HEK293 (cell line): ENCODE measurements around the gene CYP2S1.
A peak's percentile ranks its signal among the peaks of the same experiment; 100 is the strongest.

Source experiments
- CTCF ChIA-PET: fragments of 350-600 bp; formaldehyde crosslinking; extraction: SDS; loops from one replicate; lab custom pipeline; 2021; ENCODE audit warnings: antibody characterized with exemption; lab: Yijun Ruan, JAX
- POLR2A ChIA-PET: fragments of 300-600 bp; formaldehyde crosslinking; extraction: SDS; loops from one replicate; lab custom pipeline; 2020; ENCODE audit warnings: antibody characterized with exemption, inconsistent platforms; lab: Yijun Ruan, JAX
- H3K27ac ChIP-seq: fragments of 200-500 bp; sonication (Bioruptor generic); 2 replicates; pipeline ENCODE4 v1.5.1; 2014; ENCODE audit warnings: low read depth, low read length, control low read depth, inconsistent platforms; ENCODE audit errors: extremely low read depth
- H3K36me3 ChIP-seq, 2 experiments: fragments of 200-500 bp in 1 of 2; sonication (Bioruptor generic) in 1 of 2; 1 replicate in 1 of 2; 2 replicates in 1 of 2; pipeline ENCODE4 v1.5.1; 2014 to 2017; ENCODE audit warnings: inconsistent platforms in 2 of 2, low read length in 2 of 2; ENCODE audit not compliant: control insufficient read depth in 2 of 2, insufficient read depth in 1 of 2
- H3K4me1 ChIP-seq: fragments of 200-500 bp; sonication (Bioruptor generic); 2 replicates; pipeline ENCODE4 v1.5.1; 2014; ENCODE audit warnings: mild to moderate bottlenecking, low read length, inconsistent platforms; ENCODE audit not compliant: control insufficient read depth, insufficient read depth
- H3K4me3 ChIP-seq: 2 replicates; pipeline ENCODE4 v1.5.1; 2011; ENCODE audit warnings: low read depth, mild to moderate bottlenecking, control low read depth, low read length, moderate library complexity
- H3K9me3 ChIP-seq: fragments of 200-500 bp; sonication (Bioruptor generic); 2 replicates; pipeline ENCODE4 v1.5.1; 2014; ENCODE audit warnings: low read depth, low read length, inconsistent platforms; ENCODE audit not compliant: control insufficient read depth, insufficient read depth
- ATF2 ChIP-seq: fragments of 450-650 bp; formaldehyde crosslinking; IDR thresholded peaks from 2 replicates; pipeline ENCODE4 v1.5.1; 2016; ENCODE audit warnings: missing biosample characterization, missing genetic modification characterization, low read depth
- GLIS1 ChIP-seq: fragments of 450-650 bp; formaldehyde crosslinking; IDR thresholded peaks from 2 replicates; pipeline ENCODE4 v1.5.1; 2016; ENCODE audit warnings: missing biosample characterization, missing genetic modification characterization
- HIC1 ChIP-seq: fragments of 450-650 bp; formaldehyde crosslinking; IDR thresholded peaks from 2 replicates; pipeline ENCODE4 v1.5.1; 2016; ENCODE audit warnings: missing biosample characterization, missing genetic modification characterization
- KLF10 ChIP-seq: fragments of 450-650 bp; IDR thresholded peaks from 2 replicates; pipeline ENCODE4 v1.5.1; 2018; ENCODE audit warnings: missing biosample characterization, mild to moderate bottlenecking, missing genetic modification characterization
- REPIN1 ChIP-seq: fragments of 450-650 bp; formaldehyde crosslinking; IDR thresholded peaks from 2 replicates; pipeline ENCODE4 v1.5.1; 2017; ENCODE audit warnings: missing biosample characterization, missing genetic modification characterization, low read depth
- SALL2 ChIP-seq: fragments of 450-650 bp; formaldehyde crosslinking; IDR thresholded peaks from 2 replicates; pipeline ENCODE4 v1.5.0; 2017; ENCODE audit warnings: missing biosample characterization, mild to moderate bottlenecking, missing genetic modification characterization, borderline replicate concordance
- SCRT2 ChIP-seq: fragments of 450-650 bp; formaldehyde crosslinking; IDR thresholded peaks from 2 replicates; pipeline ENCODE4 v1.5.1; 2016; ENCODE audit warnings: missing biosample characterization, missing genetic modification characterization
- SETDB1 ChIP-seq: IDR thresholded peaks from one replicate; pipeline ENCODE4 v1.6.1; 2017; ENCODE audit warnings: mild to moderate bottlenecking, low read length, moderate library complexity, mixed read lengths; ENCODE audit not compliant: insufficient read length
- SP7 ChIP-seq: fragments of 450-650 bp; formaldehyde crosslinking; IDR thresholded peaks from 2 replicates; pipeline ENCODE4 v1.5.1; 2016; ENCODE audit warnings: missing biosample characterization, missing genetic modification characterization
- TSHZ1 ChIP-seq: fragments of 450-650 bp; formaldehyde crosslinking; IDR thresholded peaks from 2 replicates; pipeline ENCODE4 v1.5.1; 2016; ENCODE audit warnings: missing biosample characterization, missing genetic modification characterization, borderline replicate concordance
- ZBTB17 ChIP-seq: fragments of 450-650 bp; formaldehyde crosslinking; IDR thresholded peaks from 2 replicates; pipeline ENCODE4 v1.5.1; 2016; ENCODE audit warnings: missing biosample characterization, missing genetic modification characterization
- ZBTB20 ChIP-seq: fragments of 450-650 bp; formaldehyde crosslinking; IDR thresholded peaks from 2 replicates; pipeline ENCODE4 v1.5.1; 2016; ENCODE audit warnings: missing biosample characterization, missing genetic modification characterization
- ZBTB44 ChIP-seq: fragments of 450-650 bp; IDR thresholded peaks from 2 replicates; pipeline ENCODE4 v1.5.1; 2018; ENCODE audit warnings: missing biosample characterization, mild to moderate bottlenecking, missing genetic modification characterization
- ZBTB6 ChIP-seq: fragments of 450-650 bp; formaldehyde crosslinking; IDR thresholded peaks from 2 replicates; pipeline ENCODE4 v1.5.1; 2017; ENCODE audit warnings: missing biosample characterization, missing genetic modification characterization
- ZFP37 ChIP-seq: fragments of 450-650 bp; formaldehyde crosslinking; IDR thresholded peaks from 2 replicates; pipeline ENCODE4 v1.5.1; 2016; ENCODE audit warnings: missing biosample characterization, missing genetic modification characterization
- ZNF148 ChIP-seq: fragments of 450-650 bp; formaldehyde crosslinking; IDR thresholded peaks from 2 replicates; pipeline ENCODE4 v1.5.0; 2017; ENCODE audit warnings: missing biosample characterization, missing genetic modification characterization, borderline replicate concordance
- ZNF169 ChIP-seq: fragments of 450-650 bp; formaldehyde crosslinking; IDR thresholded peaks from 2 replicates; pipeline ENCODE4 v1.5.1; 2016; ENCODE audit warnings: missing biosample characterization, missing genetic modification characterization
- ZNF184 ChIP-seq: fragments of 450-650 bp; IDR thresholded peaks from 2 replicates; pipeline ENCODE4 v1.5.1; 2018; ENCODE audit warnings: missing biosample characterization, mild to moderate bottlenecking, missing genetic modification characterization
- ZNF24 ChIP-seq: fragments of 450-650 bp; formaldehyde crosslinking; IDR thresholded peaks from 2 replicates; pipeline ENCODE4 v1.5.1; 2016; ENCODE audit warnings: missing biosample characterization, missing genetic modification characterization
- ZNF571 ChIP-seq: fragments of 450-650 bp; formaldehyde crosslinking; IDR thresholded peaks from 2 replicates; pipeline ENCODE4 v1.5.0; 2017; ENCODE audit warnings: missing biosample characterization, missing genetic modification characterization
- ZNF585B ChIP-seq: fragments of 450-650 bp; formaldehyde crosslinking; IDR thresholded peaks from 2 replicates; pipeline ENCODE4 v1.5.1; 2016; ENCODE audit warnings: missing biosample characterization, missing genetic modification characterization
- ZNF623 ChIP-seq: fragments of 450-650 bp; formaldehyde crosslinking; IDR thresholded peaks from 2 replicates; pipeline ENCODE4 v1.5.1; 2016; ENCODE audit warnings: missing biosample characterization, missing genetic modification characterization
- ZNF639 ChIP-seq: fragments of 450-650 bp; formaldehyde crosslinking; IDR thresholded peaks from 2 replicates; pipeline ENCODE4 v1.5.1; 2016; ENCODE audit warnings: missing biosample characterization, missing genetic modification characterization
- ZNF664 ChIP-seq: fragments of 450-650 bp; formaldehyde crosslinking; IDR thresholded peaks from 2 replicates; pipeline ENCODE4 v1.5.1; 2016; ENCODE audit warnings: missing biosample characterization, missing genetic modification characterization
- ZSCAN16 ChIP-seq: fragments of 450-650 bp; formaldehyde crosslinking; IDR thresholded peaks from 2 replicates; pipeline ENCODE4 v1.5.1; 2016; ENCODE audit warnings: missing biosample characterization, missing genetic modification characterization

CYP2S1 gene

GRCh38 chr19:41144403-41144802 lies 48.6 kb upstream of the CYP2S1 start:
- Histone ChIP-seq H3K4me1 (no peaks in the 10 kb centered on the region), H3K27ac (no peak overlapping the region), H3K9me3 (no peaks in the 10 kb centered on the region), H3K36me3 (no peaks in the 10 kb centered on the region), H3K4me3 (no peak overlapping the region)
- CTCF ChIA-PET, result interaction anchor here (0.5 to 3.1 kb wide), 54 partner anchors 9 to 779 kb away, joined by 3 to 25 read pairs (median 4); partner anchors contain the start of gene CYP2S1
- POLR2A ChIA-PET, result interaction anchor here (0.6 to 1.2 kb wide), 6 partner anchors 212 to 481 kb away, joined by 3 to 7 read pairs (median 5); partner anchors contain the start of genes ACTMAP and SNRPA
- TF ChIP-seq ZNF639, result no peak
- no peak for TF ChIP-seq ZSCAN16 (tag by site-specific recombination)
- TF ChIP-seq HIC1 (tag by site-specific recombination), result no peak
- TF ChIP-seq ZNF24, result no peak
- 0 out of 2 replicates have a peak, but pooled peaks have one; percentile 42 for TF ChIP-seq SP7
- 0 out of 2 replicates have a peak, but pooled peaks have one; percentile 39 for TF ChIP-seq ZBTB17 (tag by site-specific recombination)
- TF ChIP-seq KLF10, result no peak
- no peak for TF ChIP-seq ZFP37 (tag by site-specific recombination)
- no peak for TF ChIP-seq ZNF623 (tag by site-specific recombination)
- TF ChIP-seq SALL2, result no peak
- TF ChIP-seq SETDB1, result no peak
- no peak for TF ChIP-seq ZBTB44
- no peak for TF ChIP-seq ZBTB20 (tag by site-specific recombination)
- TF ChIP-seq ZNF571, result no peak
- TF ChIP-seq ZNF169, result no peak
- TF ChIP-seq SCRT2 (tag by site-specific recombination), result no peak
- TF ChIP-seq ZNF585B (tag by site-specific recombination), result no peak
- TF ChIP-seq ZNF184 (tag by site-specific recombination), result no peak
- TF ChIP-seq ZBTB6 (tag by site-specific recombination), result no peak
- no peak for TF ChIP-seq REPIN1
- TF ChIP-seq GLIS1, result 0 out of 2 replicates have a peak, but pooled peaks have one; percentile 20
- no peak for TF ChIP-seq ZNF148 (tag by site-specific recombination)
- TF ChIP-seq TSHZ1 (tag by site-specific recombination), result no peak
- no peak for TF ChIP-seq ATF2 (tag by site-specific recombination)
- peak; percentile 74; the same call in 1 of the 2 replicates for TF ChIP-seq ZNF664 (tag by site-specific recombination)
